ENCODE measurements around the gene OR52R1. TPM values are rescaled to one million over a fixed set of nuclear protein-coding genes. Genes with fewer than 3 reads are reported as not detected.
"Not testable (repeated sequence)": the region's sequence is repeated elsewhere in the genome, so short reads cannot be mapped to it uniquely, and the experiment has no call there.

OR52R1 gene
- total RNA-seq, 6 experiments from 2014 or later: not detected

DNA sequence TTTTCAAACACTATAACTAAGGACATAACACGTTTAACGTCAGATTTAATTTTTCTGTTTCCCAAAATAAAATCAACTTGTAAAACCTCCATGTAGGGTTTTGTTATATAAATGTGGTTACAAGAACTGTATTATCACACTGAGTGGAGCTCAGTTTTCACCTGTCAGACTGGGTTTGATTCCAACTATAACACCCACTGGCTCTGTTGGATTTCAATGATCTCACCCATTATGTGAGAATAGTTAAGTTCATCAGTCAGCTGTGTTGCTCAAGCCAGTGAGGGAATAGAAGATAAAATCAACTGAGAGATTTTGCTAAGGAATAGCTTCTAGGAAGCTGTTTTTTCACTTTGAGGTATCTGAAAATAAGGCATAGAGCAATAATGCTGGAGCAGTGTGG is 5.1 kb upstream of the OR52R1 start:
- Histone ChIP-seq H3K27ac (no peak overlapping the region), H3K4me3 (no peak overlapping the region), H3K36me3 (no peaks in the 10 kb centered on the region), H3K27me3 (no peaks in the 10 kb centered on the region), H3K4me1 (no peaks in the 10 kb centered on the region), H3K9me3 (no peaks in the 10 kb centered on the region)
- ATAC-seq (no peak), DNase-seq (no peak)
- WGBS (ENCODE audit: insufficient coverage, low coverage, low lambda C conversion rate, missing lambda C conversion rate): 84% methylated on average over 2 of the region's 2 CpGs
- intact Hi-C loops (cut with DNase I): no loop called here
- TF ChIP-seq POLR2A (IDR thresholded peaks at IDR 0.05): no peak
- TF ChIP-seq, protein P1, sequence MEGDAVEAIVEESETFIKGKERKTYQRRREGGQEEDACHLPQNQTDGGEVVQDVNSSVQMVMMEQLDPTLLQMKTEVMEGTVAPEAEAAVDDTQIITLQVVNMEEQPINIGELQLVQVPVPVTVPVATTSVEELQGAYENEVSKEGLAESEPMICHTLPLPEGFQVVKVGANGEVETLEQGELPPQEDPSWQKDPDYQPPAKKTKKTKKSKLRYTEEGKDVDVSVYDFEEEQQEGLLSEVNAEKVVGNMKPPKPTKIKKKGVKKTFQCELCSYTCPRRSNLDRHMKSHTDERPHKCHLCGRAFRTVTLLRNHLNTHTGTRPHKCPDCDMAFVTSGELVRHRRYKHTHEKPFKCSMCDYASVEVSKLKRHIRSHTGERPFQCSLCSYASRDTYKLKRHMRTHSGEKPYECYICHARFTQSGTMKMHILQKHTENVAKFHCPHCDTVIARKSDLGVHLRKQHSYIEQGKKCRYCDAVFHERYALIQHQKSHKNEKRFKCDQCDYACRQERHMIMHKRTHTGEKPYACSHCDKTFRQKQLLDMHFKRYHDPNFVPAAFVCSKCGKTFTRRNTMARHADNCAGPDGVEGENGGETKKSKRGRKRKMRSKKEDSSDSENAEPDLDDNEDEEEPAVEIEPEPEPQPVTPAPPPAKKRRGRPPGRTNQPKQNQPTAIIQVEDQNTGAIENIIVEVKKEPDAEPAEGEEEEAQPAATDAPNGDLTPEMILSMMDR (IDR thresholded peaks at IDR 0.05): no peak

DNA sequence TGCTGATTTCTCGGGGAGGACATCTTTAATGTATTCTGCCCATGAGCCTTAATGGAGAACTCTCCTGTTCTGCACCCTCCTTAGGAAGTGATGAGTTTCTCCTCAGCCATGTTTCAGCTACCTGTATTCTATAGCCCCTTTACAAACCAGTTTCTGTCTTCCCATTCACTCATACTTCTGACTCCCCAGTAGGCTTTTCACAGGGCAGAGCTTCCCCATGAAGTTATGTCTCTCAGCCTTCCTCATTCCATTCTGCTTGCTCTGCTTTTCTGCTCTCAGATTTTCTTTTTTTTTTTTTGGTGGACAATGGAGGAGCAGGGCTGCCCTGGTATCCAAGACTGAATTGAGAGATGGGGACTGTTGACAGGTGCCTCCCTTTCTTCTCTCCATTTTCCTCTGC is 4.3 kb upstream of the OR52R1 start:
- WGBS (ENCODE audit: insufficient coverage, low coverage, low lambda C conversion rate, missing lambda C conversion rate): 40% methylated on average over 1 of the region's 1 CpG
- intact Hi-C loops (cut with DNase I): no loop called here
- H3K9me3 ChIP-seq: no peaks in the 10 kb centered on the region
- H3K4me3 ChIP-seq: no peak overlapping the region
- no peaks in the 10 kb centered on the region for H3K27me3 ChIP-seq
- ATAC-seq (no peak), DNase-seq (no peak)
- no peak overlapping the region for H3K27ac ChIP-seq
- H3K36me3 ChIP-seq: no peaks in the 10 kb centered on the region
- TF ChIP-seq POLR2A (IDR thresholded peaks at IDR 0.05): no peak
- TF ChIP-seq, protein P1 (IDR thresholded peaks at IDR 0.05): no peak
- no peaks in the 10 kb centered on the region for H3K4me1 ChIP-seq

DNA sequence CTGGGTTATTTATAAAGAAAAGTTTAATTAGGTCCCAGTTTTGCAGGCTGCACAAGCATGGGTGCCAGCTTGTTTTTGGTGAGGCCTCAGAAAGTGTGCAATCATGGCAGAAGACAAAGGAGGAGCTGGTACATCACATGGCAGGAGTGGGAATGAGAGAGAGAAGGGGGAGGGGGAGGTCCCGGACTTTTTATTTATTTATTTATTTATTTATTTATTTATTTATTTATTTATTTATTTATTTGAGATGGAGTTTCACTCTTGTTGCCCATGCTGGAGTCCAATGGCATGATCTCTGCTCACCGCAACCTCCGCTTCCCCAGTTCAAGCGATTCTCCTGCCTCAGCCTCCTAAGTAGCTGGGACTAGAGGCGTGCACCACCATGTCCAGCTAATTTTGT is 2.9 kb downstream of the OR52R1 start:
- H3K27me3 ChIP-seq; ATAC-seq; DNase-seq; H3K36me3 ChIP-seq; H3K27ac ChIP-seq; intact Hi-C loops (cut with DNase I); H3K4me1 ChIP-seq; H3K4me3 ChIP-seq; H3K9me3 ChIP-seq: not testable (repeated sequence)
- WGBS (ENCODE audit: insufficient coverage, low coverage, low lambda C conversion rate, missing lambda C conversion rate): 83% methylated on average over 4 of the region's 5 CpGs

DNA sequence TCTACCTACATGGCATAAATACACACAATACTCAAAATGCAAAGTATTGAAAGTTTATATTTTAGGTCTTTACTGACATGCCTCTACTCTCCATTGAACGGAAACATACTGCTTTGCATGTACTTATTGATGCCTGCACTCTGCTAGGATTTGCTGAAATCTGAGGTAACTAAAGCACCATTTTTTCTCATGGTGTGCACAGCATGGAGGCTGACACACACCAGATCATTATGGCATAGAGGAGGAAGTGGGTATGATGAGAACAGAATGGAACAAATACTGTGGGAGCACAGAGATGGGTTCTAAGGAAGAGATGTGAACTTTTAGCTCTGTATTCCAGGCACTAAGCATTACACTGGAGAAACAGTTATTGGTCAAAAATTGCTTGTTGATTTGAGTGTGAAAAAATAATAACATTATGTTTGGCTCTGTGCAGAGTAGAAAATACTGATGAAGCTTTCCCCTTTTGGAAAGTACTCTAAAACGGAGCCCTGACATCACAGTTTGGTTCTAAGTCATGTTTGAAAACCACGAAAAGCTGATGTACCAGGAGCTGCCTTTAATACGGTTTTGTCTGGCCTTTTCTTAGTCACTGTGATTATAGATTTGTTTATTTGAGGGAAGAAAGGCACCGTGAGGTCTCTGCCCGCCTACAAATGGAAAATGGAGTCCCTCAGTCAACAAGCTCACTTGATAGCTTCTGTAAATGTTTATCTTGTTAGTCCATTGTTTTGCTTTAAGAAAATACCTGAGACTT is 5.6 kb downstream of the OR52R1 start:
- 38% methylated on average over 6 of the region's 6 CpGs for WGBS (ENCODE audit: insufficient coverage, low coverage, low lambda C conversion rate, missing lambda C conversion rate)
- no peaks in the 10 kb centered on the region for H3K4me1 ChIP-seq

DNA sequence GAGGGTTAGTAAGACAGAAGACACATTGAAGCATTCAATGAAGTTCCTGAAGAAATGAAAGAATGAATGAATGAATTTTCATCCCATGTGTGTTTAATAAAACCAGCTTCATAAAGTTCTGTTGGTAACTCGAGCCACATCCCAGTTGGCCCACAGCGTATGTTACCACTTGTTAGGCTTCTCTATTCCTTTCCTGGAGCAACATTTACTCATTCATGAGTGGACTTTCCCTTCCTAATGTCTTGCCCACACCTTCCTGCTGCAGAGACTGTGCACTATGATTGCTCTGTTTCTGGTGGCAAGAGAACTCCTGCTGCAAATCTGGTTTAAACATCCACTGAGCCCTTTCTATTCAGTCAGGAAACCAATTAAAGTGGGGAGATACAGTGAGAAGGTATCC is 7.0 kb downstream of the OR52R1 start:
- intact Hi-C loops (cut with DNase I): no loop called here
- ATAC-seq: no peak

More for the DNA sequence above, 5.6 kb downstream of the OR52R1 start:
- TF ChIP-seq, protein P1 (IDR thresholded peaks at IDR 0.05): no peak
- no peak for TF ChIP-seq POLR2A (IDR thresholded peaks at IDR 0.05)
- H3K4me3 ChIP-seq: no peak overlapping the region
- no peak for ATAC-seq
- H3K36me3 ChIP-seq: no peaks in the 10 kb centered on the region
- H3K27me3 ChIP-seq: no peaks in the 10 kb centered on the region
- H3K9me3 ChIP-seq: no peaks in the 10 kb centered on the region
- H3K27ac ChIP-seq: no peak overlapping the region
- no peak for DNase-seq
- intact Hi-C loops (cut with DNase I): no loop called here

More for the DNA sequence above, 7.0 kb downstream of the OR52R1 start:
- H3K36me3 ChIP-seq: no peaks in the 10 kb centered on the region
- H3K9me3 ChIP-seq: no peaks in the 10 kb centered on the region
- 13% methylated on average over 2 of the region's 2 CpGs for whole genome bisulfite sequencing (ENCODE audit: insufficient coverage, low coverage, low lambda C conversion rate, missing lambda C conversion rate)
- H3K27ac ChIP-seq: no peak overlapping the region
- TF ChIP-seq, protein P1 (IDR thresholded peaks at IDR 0.05): no peak
- no peak for TF ChIP-seq POLR2A (IDR thresholded peaks at IDR 0.05)
- H3K27me3 ChIP-seq: no peaks in the 10 kb centered on the region
- no peak for DNase-seq
- H3K4me3 ChIP-seq: no peak overlapping the region
- no peaks in the 10 kb centered on the region for H3K4me1 ChIP-seq

Measured in right lobe of liver (tissue), 6 donors.